ENCODE measurements around the gene CCDC126.

- TF ChIP-seq CTCF (conservative IDR thresholded peaks at IDR 0.05) = no peak
- TF ChIP-seq ZFX (IDR thresholded peaks at IDR 0.05) = no peak
These were observed 89.8 kb downstream of the CCDC126 start for GRCh38 chr7:23687011-23687410.
